HG03108 (cell line): ENCODE results near the gene SLAMF6.
"Not testable (repeated sequence)": the region's sequence is repeated elsewhere in the genome, so short reads cannot be mapped to it uniquely, and the experiment has no call there.

Experiments
- ATAC-seq: cut with Tn5 transposase; IDR thresholded peaks from one replicate; pipeline ENCODE4 v1.9.1; 2021; ENCODE audit warnings: moderate library complexity; ENCODE audit not compliant: unreplicated experiment

Gene SLAMF6

DNA sequence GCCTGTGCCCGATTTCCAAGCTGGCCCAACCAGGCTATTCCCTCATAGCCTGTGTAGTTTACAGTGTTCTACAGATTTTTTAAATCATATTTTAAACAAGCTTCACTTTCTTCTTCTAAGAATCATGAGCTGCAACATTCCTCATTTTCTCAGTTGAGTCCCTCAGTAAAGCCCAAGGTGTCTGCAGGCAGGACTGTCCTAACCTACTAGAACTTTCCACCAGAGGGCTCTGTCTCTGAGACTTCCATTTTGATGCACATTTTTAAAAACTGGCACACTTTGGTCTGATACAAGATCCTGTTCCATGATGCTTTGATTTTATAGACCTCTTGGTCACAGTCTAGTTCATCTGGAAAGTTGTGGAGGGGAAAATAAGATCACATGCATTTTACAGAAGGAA is 21.6 kb upstream of the SLAMF6 start:
- ATAC-seq, result no peak

DNA sequence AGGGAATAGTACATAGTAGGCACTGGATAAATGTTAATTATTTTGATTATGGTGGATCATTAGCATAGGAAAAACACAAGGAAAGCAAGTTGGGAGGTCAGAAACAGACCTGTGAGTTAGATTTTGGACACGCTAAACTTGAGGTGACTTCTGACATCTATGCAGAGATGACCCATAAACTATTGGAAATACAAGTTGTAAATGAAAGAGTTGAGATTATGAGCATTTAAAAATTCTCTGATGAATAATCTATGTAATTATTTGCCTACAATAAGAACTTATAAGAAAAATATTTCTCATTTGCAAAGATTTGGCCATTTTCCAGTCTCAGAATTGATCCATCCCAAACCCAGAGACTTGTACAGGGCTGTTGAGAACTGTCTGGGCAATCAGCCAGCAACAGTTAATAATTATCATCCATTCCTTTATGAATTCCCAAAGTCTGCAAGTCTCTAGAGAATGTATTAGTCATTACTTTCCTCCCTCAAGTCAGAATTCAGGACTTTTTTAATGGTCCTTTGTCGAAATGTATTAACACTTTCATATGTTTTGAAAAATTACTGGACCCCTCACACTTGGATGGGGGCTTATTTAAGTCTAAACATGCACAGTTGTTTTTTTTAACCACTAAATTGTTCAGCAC is 19.4 kb upstream of the SLAMF6 start:
- ATAC-seq, result no peak

- no peak for ATAC-seq
Observed at GRCh38 chr1:160541622-160542302, 18.7 kb upstream of the SLAMF6 start.

DNA sequence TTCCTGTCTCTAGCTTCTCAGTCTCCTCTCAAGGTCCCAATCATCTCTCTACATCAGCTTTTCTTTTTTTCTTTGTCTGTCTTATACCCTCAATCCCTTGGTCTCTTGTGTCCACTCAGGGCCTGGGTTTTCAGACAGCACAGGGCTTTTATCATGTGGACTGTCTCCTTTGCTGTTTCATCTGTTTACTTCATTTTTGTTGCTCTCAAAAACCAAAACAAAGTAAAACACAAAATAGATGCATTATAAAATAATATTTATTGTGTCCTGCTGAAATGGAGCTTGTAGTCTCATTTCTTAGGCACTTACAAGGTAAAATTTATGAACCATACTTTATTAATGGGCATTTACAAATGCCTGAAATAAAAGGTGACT is 17.8 kb upstream of the SLAMF6 start:
- no peak for ATAC-seq

DNA sequence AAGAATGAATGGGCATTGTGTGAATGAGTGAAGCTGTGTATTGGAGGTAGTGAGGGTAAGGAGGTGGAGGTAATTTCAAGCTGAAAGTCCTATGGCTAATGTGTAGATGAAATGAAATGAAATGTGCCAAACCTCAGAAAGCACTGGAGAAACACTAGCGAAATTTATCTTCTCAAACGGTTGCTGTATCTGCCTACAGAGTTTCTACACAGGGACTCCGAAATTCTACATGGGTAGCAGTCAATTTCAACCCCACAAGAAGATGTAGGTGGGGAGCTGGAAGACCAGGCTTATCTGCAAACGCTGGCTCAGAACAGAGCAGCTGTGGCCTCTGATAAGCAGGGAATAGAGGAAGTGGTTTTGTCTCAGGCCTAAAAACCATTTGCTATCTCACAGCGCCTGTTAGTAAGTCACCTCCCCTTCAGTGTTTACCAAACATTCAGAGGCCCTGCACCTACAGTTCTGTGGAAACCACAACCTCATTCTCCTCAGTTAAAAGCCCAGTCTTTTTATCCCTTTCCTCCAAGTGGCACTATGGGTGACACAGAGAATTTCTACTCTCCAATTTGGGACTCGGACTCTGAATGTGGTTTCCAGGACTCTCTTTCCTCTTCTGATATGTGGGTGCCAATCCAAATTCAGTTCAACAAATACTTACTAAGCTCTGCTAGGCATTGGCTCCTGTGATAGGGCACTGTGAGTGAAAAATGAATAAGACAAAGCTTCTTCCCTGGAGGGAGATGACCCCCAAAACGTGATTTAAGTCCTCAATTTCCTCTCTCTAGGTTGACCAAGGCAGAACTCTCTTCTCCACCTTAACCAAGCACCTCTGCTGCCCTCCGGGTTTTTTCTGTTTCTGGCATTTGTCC is 17.2 kb upstream of the SLAMF6 start:
- ATAC-seq, result peak; percentile 87

- no peak for ATAC-seq
Observed at GRCh38 chr1:160539684-160539989, 16.6 kb upstream of the SLAMF6 start.

DNA sequence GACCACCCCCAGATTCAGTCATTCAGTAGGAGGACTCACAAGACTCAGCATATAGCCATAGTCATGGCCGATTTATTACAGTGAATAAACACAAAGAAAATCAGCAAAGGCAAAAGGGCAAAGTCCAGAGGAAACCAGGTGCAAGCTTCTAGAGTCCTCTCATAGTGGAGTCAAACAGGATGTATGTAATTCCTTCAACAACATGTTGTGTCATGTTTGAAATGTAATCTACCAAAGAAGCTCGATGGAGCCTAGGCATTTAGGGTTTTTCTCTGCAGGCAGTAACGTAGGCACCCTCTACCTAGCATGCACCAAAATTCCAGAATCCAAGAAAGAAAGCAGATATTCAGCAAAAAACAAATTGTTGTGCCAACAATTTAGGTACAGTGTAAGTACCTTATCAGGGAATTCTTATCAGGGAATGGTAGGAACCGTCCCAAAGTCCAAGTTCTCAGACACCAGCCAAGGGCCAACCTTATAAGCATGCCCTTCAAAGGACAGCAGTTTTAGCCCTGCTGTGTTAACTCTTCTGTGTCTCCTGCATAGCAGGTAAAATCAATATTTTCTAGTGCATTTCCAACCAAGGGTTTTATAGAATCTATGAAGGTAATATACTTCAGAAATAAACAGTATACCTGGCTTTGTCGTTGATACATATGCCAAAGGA is 16.1 kb upstream of the SLAMF6 start:
- no peak for ATAC-seq

- no peak for ATAC-seq
Observed at GRCh38 chr1:160537714-160538665, 14.9 kb upstream of the SLAMF6 start.

GRCh38 chr1:160534823-160535605 is 12.0 kb upstream of the SLAMF6 start:
- ATAC-seq, result no peak

GRCh38 chr1:160532557-160532813 is 9.4 kb upstream of the SLAMF6 start:
- not testable (repeated sequence) for ATAC-seq

DNA sequence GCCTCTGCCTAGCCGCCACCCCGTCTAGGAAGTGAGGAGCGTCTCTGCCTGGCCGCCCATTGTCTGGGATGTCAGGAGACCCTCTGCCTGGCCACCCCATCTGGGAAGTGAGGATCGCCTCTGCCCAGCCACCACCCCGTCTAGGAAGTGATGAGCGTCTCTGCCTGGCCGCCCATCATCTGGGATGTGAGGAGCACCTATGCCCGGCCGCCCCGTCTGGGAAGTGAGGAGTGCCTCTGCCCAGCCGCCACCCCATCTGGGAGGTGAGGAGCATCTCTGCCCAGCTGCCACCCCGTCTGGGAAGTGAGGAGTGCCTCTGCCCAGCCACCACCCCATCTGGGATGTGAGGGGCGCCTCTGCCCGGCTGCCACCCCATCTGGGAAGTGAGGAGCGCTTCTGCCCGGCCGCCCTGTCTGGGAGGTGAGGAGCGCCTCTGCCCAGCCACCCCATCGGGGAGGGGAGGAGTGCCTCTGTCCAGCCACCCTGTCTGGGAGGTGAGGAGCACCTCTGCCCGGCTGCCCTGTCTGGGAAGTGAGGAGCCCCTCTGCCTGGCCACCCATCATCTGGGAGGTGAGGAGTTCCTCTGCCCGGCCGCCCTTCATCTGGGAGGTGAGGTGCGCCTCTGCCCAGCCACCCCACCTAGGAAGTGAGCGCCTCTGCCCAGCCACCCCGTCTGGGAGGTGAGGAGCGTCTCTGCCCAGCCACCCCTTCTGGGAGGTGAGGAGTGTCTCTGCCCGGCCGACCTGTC is 8.9 kb upstream of the SLAMF6 start:
- ATAC-seq, result not testable (repeated sequence)

DNA sequence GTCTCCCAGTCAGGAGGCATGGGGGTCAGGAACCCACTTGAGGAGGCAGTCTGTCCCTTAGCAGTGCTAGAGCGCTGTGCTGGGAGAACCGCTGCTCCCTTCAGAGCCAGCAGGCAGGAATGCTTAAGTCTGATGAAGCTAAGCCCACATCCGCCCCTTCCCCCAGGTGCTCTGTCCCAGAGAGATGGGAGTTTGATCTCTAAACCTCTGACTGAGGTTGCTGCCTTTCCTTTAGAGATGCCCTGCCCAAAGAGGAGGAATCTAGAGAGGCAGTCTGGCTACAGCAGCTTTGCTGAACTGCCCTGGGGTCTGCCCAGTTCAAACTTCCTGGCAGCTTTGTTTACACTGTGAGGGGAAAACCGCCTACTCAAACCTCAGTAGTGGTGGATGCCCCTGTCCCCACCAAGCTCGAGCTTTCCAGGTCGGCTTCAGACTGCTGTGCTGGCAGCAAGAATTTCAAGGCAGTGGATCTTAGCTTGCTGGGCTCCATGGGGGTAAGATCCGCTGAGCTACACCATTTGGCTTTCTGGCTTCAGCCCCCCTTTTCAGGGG is 6.4 kb upstream of the SLAMF6 start:
- ATAC-seq, result not testable (repeated sequence)

GRCh38 chr1:160523789-160524188 is 734 bp upstream of the SLAMF6 start:
- not testable (repeated sequence) for ATAC-seq

GRCh38 chr1:160522136-160522535 is 919 bp downstream of the SLAMF6 start:
- no peak for ATAC-seq

DNA sequence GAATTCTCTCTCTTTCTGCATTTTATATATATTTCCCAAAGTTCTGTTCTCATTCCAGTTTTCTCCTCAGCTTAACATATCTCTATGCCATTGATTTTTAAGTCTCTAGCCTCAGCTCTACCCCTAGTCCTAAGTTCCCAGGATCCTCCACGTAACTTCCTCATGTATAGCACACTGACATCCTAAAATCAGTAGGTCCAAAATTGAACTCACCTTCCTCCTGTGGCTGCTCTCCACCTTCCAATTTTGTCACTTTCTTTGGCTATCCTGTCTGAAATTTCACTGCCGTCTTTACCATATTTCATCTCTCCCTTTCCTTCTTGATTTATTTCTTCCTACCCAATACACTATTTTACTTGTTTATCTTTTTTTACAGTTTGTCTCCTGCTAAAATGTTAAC is 1.5 kb downstream of the SLAMF6 start:
- ATAC-seq, result no peak

DNA sequence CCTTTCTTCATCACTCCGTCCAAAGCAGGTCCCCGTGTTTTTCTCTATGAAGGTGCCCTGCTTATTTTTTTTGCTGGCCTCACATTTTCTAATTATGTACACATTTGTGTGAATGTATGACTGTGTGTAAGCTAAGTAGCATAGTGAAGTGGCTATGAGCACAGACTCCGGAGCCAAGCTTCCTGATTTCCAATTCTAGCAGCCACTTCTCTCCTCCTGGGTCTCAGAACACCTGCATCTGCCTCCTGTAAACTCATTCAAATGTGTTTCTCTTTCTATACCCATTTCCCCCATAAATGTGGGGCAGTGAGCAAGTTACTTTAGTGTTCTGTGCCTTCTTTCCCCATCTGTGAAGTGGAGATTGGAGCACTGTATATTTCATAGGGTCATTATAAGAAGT is 2.1 kb downstream of the SLAMF6 start:
- ATAC-seq, result no peak

DNA sequence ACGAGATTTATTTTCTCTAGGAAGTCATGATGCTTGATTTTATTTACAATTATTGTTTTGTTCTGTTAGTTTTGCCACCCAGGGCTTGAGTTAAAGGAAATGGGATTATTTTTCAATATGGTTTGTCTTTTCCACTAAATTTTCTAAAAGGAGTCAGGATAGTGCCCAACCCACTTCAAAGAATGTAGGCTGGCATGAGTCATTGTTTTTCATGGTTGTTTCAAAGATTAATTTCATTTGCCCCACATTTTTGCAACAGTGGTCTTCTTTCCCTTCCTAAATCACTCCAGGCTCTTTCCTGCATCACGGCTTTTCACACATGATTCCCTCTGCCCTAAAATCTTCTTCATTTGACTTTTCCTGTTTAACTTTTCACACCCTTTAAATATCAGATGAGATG is 2.5 kb downstream of the SLAMF6 start:
- ATAC-seq, result no peak

- peak; percentile 43 for ATAC-seq
Observed at GRCh38 chr1:160519642-160520435, 3.2 kb downstream of the SLAMF6 start.
